Ishikawa (cell line): Measurements from ENCODE around the gene MED26.

Experiments used
- CEBPB ChIP-seq: IDR thresholded peaks from 2 replicates; pipeline ENCODE4 v1.6.1; 2012
- CREB1 ChIP-seq: IDR thresholded peaks from 2 replicates; pipeline ENCODE4 v1.6.1; 2012; ENCODE audit warnings: low read depth
- EGR1 ChIP-seq: IDR thresholded peaks from 2 replicates; pipeline ENCODE4 v1.6.1; 2012
- EP300 ChIP-seq: IDR thresholded peaks from 2 replicates; pipeline ENCODE4 v1.6.1; 2012; ENCODE audit warnings: borderline replicate concordance
- FOXM1 ChIP-seq: IDR thresholded peaks from 2 replicates; pipeline ENCODE4 v1.6.1; 2012; ENCODE audit warnings: low read depth, borderline replicate concordance
- RAD21 ChIP-seq: IDR thresholded peaks from 2 replicates; pipeline ENCODE4 v1.6.1; 2012; ENCODE audit warnings: low read depth
- TAF1 ChIP-seq: IDR thresholded peaks from 2 replicates; pipeline ENCODE4 v1.6.1; 2012; ENCODE audit warnings: low read depth, mild to moderate bottlenecking
- TCF12 ChIP-seq: IDR thresholded peaks from 2 replicates; pipeline ENCODE4 v1.6.1; 2012; ENCODE audit warnings: low read depth
- TEAD4 ChIP-seq: IDR thresholded peaks from 2 replicates; pipeline ENCODE4 v1.6.1; 2012
- YY1 ChIP-seq: IDR thresholded peaks from 2 replicates; pipeline ENCODE4 v1.6.1; 2012; ENCODE audit warnings: low read depth
- ZBTB7A ChIP-seq: IDR thresholded peaks from 2 replicates; pipeline ENCODE4 v1.6.1; 2012; ENCODE audit warnings: low read depth
- TF ChIP-seq, protein P1 (sequence below): IDR thresholded peaks from 2 replicates; pipeline ENCODE4 v1.6.1; 2012
- TF ChIP-seq, protein P2 (sequence below): IDR thresholded peaks from 2 replicates; pipeline ENCODE4 v1.6.1; 2012; ENCODE audit warnings: low read depth, mild to moderate bottlenecking
- TF ChIP-seq, protein P3 (sequence below): IDR thresholded peaks from 2 replicates; pipeline ENCODE4 v1.6.1; 2012

DNA sequence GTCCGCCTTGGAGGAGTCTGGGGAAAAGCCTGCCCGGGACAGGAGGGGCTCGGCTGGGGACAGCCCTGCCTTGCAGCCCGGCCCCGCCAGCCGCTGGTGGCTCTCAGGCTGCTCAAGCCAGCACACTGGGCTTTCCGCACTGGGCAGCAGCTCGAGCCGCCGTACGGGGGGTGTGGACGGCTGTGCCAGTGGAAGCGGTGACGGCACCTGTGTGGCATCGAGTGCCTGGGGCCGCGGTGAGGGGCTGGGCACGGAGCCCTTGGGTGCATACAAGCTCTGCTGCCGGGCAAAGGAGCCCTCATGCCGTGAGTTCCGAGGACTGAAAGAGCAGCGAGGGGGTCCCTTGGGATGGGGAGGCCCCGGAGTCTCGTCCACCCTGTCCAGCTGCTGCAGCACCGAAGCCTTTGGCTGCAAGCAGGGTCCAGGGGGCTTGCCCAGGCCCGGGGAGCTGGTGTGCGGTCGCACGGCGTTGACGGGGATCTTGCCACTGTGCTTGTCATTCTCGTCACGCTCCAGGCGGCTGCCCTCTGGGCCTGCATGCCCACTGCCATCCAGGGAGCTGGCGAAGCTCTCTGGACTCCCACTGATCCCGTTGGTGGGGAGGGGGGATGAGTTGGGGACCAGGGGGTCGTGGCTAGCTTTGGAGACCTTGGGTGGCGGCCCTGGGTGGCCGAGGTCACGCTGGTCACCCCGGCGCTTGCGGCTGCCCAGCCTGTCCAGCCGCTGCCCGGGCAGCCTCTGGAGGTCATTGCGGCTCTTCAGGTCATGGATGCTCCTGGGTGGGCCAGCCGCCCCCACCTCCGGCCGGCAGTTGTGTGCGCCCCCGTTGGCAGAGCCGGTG is 51.1 kb downstream of the MED26 start:
- TF ChIP-seq RAD21 = no peak
- TF ChIP-seq, protein P1, sequence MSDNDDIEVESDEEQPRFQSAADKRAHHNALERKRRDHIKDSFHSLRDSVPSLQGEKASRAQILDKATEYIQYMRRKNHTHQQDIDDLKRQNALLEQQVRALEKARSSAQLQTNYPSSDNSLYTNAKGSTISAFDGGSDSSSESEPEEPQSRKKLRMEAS = no peak
- TF ChIP-seq, protein P2, sequence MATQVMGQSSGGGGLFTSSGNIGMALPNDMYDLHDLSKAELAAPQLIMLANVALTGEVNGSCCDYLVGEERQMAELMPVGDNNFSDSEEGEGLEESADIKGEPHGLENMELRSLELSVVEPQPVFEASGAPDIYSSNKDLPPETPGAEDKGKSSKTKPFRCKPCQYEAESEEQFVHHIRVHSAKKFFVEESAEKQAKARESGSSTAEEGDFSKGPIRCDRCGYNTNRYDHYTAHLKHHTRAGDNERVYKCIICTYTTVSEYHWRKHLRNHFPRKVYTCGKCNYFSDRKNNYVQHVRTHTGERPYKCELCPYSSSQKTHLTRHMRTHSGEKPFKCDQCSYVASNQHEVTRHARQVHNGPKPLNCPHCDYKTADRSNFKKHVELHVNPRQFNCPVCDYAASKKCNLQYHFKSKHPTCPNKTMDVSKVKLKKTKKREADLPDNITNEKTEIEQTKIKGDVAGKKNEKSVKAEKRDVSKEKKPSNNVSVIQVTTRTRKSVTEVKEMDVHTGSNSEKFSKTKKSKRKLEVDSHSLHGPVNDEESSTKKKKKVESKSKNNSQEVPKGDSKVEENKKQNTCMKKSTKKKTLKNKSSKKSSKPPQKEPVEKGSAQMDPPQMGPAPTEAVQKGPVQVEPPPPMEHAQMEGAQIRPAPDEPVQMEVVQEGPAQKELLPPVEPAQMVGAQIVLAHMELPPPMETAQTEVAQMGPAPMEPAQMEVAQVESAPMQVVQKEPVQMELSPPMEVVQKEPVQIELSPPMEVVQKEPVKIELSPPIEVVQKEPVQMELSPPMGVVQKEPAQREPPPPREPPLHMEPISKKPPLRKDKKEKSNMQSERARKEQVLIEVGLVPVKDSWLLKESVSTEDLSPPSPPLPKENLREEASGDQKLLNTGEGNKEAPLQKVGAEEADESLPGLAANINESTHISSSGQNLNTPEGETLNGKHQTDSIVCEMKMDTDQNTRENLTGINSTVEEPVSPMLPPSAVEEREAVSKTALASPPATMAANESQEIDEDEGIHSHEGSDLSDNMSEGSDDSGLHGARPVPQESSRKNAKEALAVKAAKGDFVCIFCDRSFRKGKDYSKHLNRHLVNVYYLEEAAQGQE = no peak
- no peak for TF ChIP-seq CEBPB
- TF ChIP-seq YY1 = no peak
- TF ChIP-seq EP300 = no peak
- TF ChIP-seq FOXM1 = no peak
- no peak for TF ChIP-seq EGR1
- no peak for TF ChIP-seq TAF1
- TF ChIP-seq, protein P3, sequence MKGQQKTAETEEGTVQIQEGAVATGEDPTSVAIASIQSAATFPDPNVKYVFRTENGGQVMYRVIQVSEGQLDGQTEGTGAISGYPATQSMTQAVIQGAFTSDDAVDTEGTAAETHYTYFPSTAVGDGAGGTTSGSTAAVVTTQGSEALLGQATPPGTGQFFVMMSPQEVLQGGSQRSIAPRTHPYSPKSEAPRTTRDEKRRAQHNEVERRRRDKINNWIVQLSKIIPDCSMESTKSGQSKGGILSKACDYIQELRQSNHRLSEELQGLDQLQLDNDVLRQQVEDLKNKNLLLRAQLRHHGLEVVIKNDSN = no peak
- no peak for TF ChIP-seq ZBTB7A
- TF ChIP-seq CREB1 = no peak
- TF ChIP-seq TCF12 = no peak
- TF ChIP-seq TEAD4 = no peak
